Measurements from ENCODE around the gene TP53AIP1. TPM values are rescaled to one million over a fixed set of nuclear protein-coding genes. Genes with fewer than 3 reads are reported as not detected.
"Not testable (repeated sequence)": the region's sequence is repeated elsewhere in the genome, so short reads cannot be mapped to it uniquely, and the experiment has no call there.

TP53AIP1 gene
- polyA plus RNA-seq, 4 donors, result 0.07 to 0.18 TPM; not detected in 2

GRCh38 chr11:128926437-128927107, 16.1 kb downstream of the TP53AIP1 start:
- WGBS, 3 donors, result 86 to 88% (median 87%) methylated on average over 17 of the region's 17 CpGs
- FAIRE-seq, result no peak
- Histone ChIP-seq H3K36me3 (ENCODE audit: control insufficient read depth in 3 of 3, insufficient read depth in 2 of 3, low read depth in 1 of 3, low read length in 3 of 3) (no peaks in the 10 kb centered on the region), H3K27ac (ENCODE audit: low read depth in 1 of 3, low read length in 2 of 3) (no peak overlapping the region), H3K27me3 (ENCODE audit: control insufficient read depth in 3 of 3, insufficient read depth in 3 of 3, low read length in 3 of 3) (peaks cover 0 to 8% (median 0%) of the 10 kb centered on the region in 3 donors), H3K9me3 (ENCODE audit: control insufficient read depth in 2 of 2, insufficient read depth in 1 of 2, low read depth in 1 of 2, low read length in 1 of 2) (no peaks in the 10 kb centered on the region), H3K4me1 (ENCODE audit: control insufficient read depth in 3 of 3, insufficient read depth in 2 of 3, low read depth in 1 of 3, low read length in 2 of 3) (no peaks in the 10 kb centered on the region), H3K4me3 (ENCODE audit: low read depth in 1 of 3, low read length in 3 of 3) (no peak overlapping the region)
- DNase-seq, result no peak

- H3K9me3 ChIP-seq (ENCODE audit: control insufficient read depth in 2 of 2, insufficient read depth in 1 of 2, low read depth in 1 of 2, low read length in 1 of 2), result no peaks in the 10 kb centered on the region
- H3K27ac ChIP-seq (ENCODE audit: low read depth in 1 of 3, low read length in 2 of 3), result no peak overlapping the region
- FAIRE-seq, result no peak
- WGBS, 3 donors, result 65 to 78% (median 72%) methylated on average over 3 of the region's 3 CpGs
- no peak for DNase-seq
- no peak overlapping the region for H3K4me3 ChIP-seq (ENCODE audit: low read depth in 1 of 3, low read length in 3 of 3)
- no peaks in the 10 kb centered on the region for H3K36me3 ChIP-seq (ENCODE audit: control insufficient read depth in 3 of 3, insufficient read depth in 2 of 3, low read depth in 1 of 3, low read length in 3 of 3)
- H3K4me1 ChIP-seq (ENCODE audit: control insufficient read depth in 3 of 3, insufficient read depth in 2 of 3, low read depth in 1 of 3, low read length in 2 of 3), result no peaks in the 10 kb centered on the region
- H3K27me3 ChIP-seq (ENCODE audit: control insufficient read depth in 3 of 3, insufficient read depth in 3 of 3, low read length in 3 of 3), result peaks cover 0 to 8% (median 0%) of the 10 kb centered on the region in 3 donors
Measured at GRCh38 chr11:128926000-128926399, 16.7 kb downstream of the TP53AIP1 start.

- H3K27me3 ChIP-seq (ENCODE audit: control insufficient read depth in 3 of 3, insufficient read depth in 3 of 3, low read length in 3 of 3), result peaks cover 0 to 8% (median 0%) of the 10 kb centered on the region in 3 donors
- H3K36me3 ChIP-seq (ENCODE audit: control insufficient read depth in 3 of 3, insufficient read depth in 2 of 3, low read depth in 1 of 3, low read length in 3 of 3), result no peaks in the 10 kb centered on the region
- FAIRE-seq (no peak), DNase-seq (no peak)
- H3K4me3 ChIP-seq (ENCODE audit: low read depth in 1 of 3, low read length in 3 of 3), result no peak overlapping the region
- WGBS, 3 donors, result 56 to 63% (median 56%) methylated on average over 2 of the region's 2 CpGs
- H3K9me3 ChIP-seq (ENCODE audit: control insufficient read depth in 2 of 2, insufficient read depth in 1 of 2, low read depth in 1 of 2, low read length in 1 of 2), result no peaks in the 10 kb centered on the region
- H3K27ac ChIP-seq (ENCODE audit: low read depth in 1 of 3, low read length in 2 of 3), result no peak overlapping the region
- no peaks in the 10 kb centered on the region for H3K4me1 ChIP-seq (ENCODE audit: control insufficient read depth in 3 of 3, insufficient read depth in 2 of 3, low read depth in 1 of 3, low read length in 2 of 3)
Measured at GRCh38 chr11:128925250-128925600, 17.4 kb downstream of the TP53AIP1 start.

- Histone ChIP-seq H3K36me3 (ENCODE audit: control insufficient read depth in 3 of 3, insufficient read depth in 2 of 3, low read depth in 1 of 3, low read length in 3 of 3) (no peaks in the 10 kb centered on the region), H3K27ac (ENCODE audit: low read depth in 1 of 3, low read length in 2 of 3) (no peak overlapping the region), H3K4me1 (ENCODE audit: control insufficient read depth in 3 of 3, insufficient read depth in 2 of 3, low read depth in 1 of 3, low read length in 2 of 3) (no peaks in the 10 kb centered on the region), H3K9me3 (ENCODE audit: control insufficient read depth in 2 of 2, insufficient read depth in 1 of 2, low read depth in 1 of 2, low read length in 1 of 2) (no peaks in the 10 kb centered on the region), H3K4me3 (ENCODE audit: low read depth in 1 of 3, low read length in 3 of 3) (no peak overlapping the region), H3K27me3 (ENCODE audit: control insufficient read depth in 3 of 3, insufficient read depth in 3 of 3, low read length in 3 of 3) (peaks cover 0 to 8% (median 0%) of the 10 kb centered on the region in 3 donors)
- no peak for FAIRE-seq
- no peak for DNase-seq
- 69 to 74% (median 70%) methylated on average over 16 of the region's 16 CpGs for WGBS, 3 donors
Measured at GRCh38 chr11:128924510-128925249, 18.0 kb downstream of the TP53AIP1 start.

GRCh38 chr11:128924104-128924503, 18.6 kb downstream of the TP53AIP1 start:
- DNase-seq (no peak), FAIRE-seq (no peak)
- H3K27ac ChIP-seq (ENCODE audit: low read depth in 1 of 3, low read length in 2 of 3), result no peak overlapping the region
- WGBS, 3 donors, result 77 to 88% (median 80%) methylated on average over 7 of the region's 7 CpGs
- H3K9me3 ChIP-seq (ENCODE audit: control insufficient read depth in 2 of 2, insufficient read depth in 1 of 2, low read depth in 1 of 2, low read length in 1 of 2), result no peaks in the 10 kb centered on the region
- no peaks in the 10 kb centered on the region for H3K4me1 ChIP-seq (ENCODE audit: control insufficient read depth in 3 of 3, insufficient read depth in 2 of 3, low read depth in 1 of 3, low read length in 2 of 3)
- H3K27me3 ChIP-seq (ENCODE audit: control insufficient read depth in 3 of 3, insufficient read depth in 3 of 3, low read length in 3 of 3), result peaks cover 0 to 8% (median 0%) of the 10 kb centered on the region in 3 donors
- no peaks in the 10 kb centered on the region for H3K36me3 ChIP-seq (ENCODE audit: control insufficient read depth in 3 of 3, insufficient read depth in 2 of 3, low read depth in 1 of 3, low read length in 3 of 3)
- no peak overlapping the region for H3K4me3 ChIP-seq (ENCODE audit: low read depth in 1 of 3, low read length in 3 of 3)

- no peak for FAIRE-seq
- no peaks in the 10 kb centered on the region for H3K27me3 ChIP-seq (ENCODE audit: control insufficient read depth in 3 of 3, insufficient read depth in 3 of 3, low read length in 3 of 3)
Measured at GRCh38 chr11:128921793-128922192, 20.9 kb downstream of the TP53AIP1 start.

GRCh38 chr11:128920666-128921065, 22.0 kb downstream of the TP53AIP1 start:
- H3K36me3 ChIP-seq (ENCODE audit: control insufficient read depth in 3 of 3, insufficient read depth in 2 of 3, low read depth in 1 of 3, low read length in 3 of 3), result no peaks in the 10 kb centered on the region
- DNase-seq (no peak), FAIRE-seq (no peak)
- no peaks in the 10 kb centered on the region for H3K9me3 ChIP-seq (ENCODE audit: control insufficient read depth in 2 of 2, insufficient read depth in 1 of 2, low read depth in 1 of 2, low read length in 1 of 2)
- 88 to 91% (median 91%) methylated on average over 15 of the region's 15 CpGs for WGBS, 3 donors
- H3K27me3 ChIP-seq (ENCODE audit: control insufficient read depth in 3 of 3, insufficient read depth in 3 of 3, low read length in 3 of 3), result no peaks in the 10 kb centered on the region
- H3K4me1 ChIP-seq (ENCODE audit: control insufficient read depth in 3 of 3, insufficient read depth in 2 of 3, low read depth in 1 of 3, low read length in 2 of 3), result no peaks in the 10 kb centered on the region
- no peak overlapping the region for H3K4me3 ChIP-seq (ENCODE audit: low read depth in 1 of 3, low read length in 3 of 3)
- H3K27ac ChIP-seq (ENCODE audit: low read depth in 1 of 3, low read length in 2 of 3), result no peak overlapping the region

More at GRCh38 chr11:128921793-128922192, 20.9 kb downstream of the TP53AIP1 start:
- DNase-seq, result no peak
- no peak overlapping the region for H3K4me3 ChIP-seq (ENCODE audit: low read depth in 1 of 3, low read length in 3 of 3)
- H3K9me3 ChIP-seq (ENCODE audit: control insufficient read depth in 2 of 2, insufficient read depth in 1 of 2, low read depth in 1 of 2, low read length in 1 of 2), result no peaks in the 10 kb centered on the region
- no peak overlapping the region for H3K27ac ChIP-seq (ENCODE audit: low read depth in 1 of 3, low read length in 2 of 3)
- WGBS, 3 donors, result 82% methylated on average over 4 of the region's 4 CpGs
- H3K36me3 ChIP-seq (ENCODE audit: control insufficient read depth in 3 of 3, insufficient read depth in 2 of 3, low read depth in 1 of 3, low read length in 3 of 3), result no peaks in the 10 kb centered on the region
- H3K4me1 ChIP-seq (ENCODE audit: control insufficient read depth in 3 of 3, insufficient read depth in 2 of 3, low read depth in 1 of 3, low read length in 2 of 3), result no peaks in the 10 kb centered on the region

GRCh38 chr11:128919635-128920034, 23.0 kb downstream of the TP53AIP1 start:
- not testable (repeated sequence) for H3K4me3 ChIP-seq (ENCODE audit: low read depth in 1 of 3, low read length in 3 of 3); H3K27ac ChIP-seq (ENCODE audit: low read depth in 1 of 3, low read length in 2 of 3); H3K36me3 ChIP-seq (ENCODE audit: control insufficient read depth in 3 of 3, insufficient read depth in 2 of 3, low read depth in 1 of 3, low read length in 3 of 3); H3K27me3 ChIP-seq (ENCODE audit: control insufficient read depth in 3 of 3, insufficient read depth in 3 of 3, low read length in 3 of 3); FAIRE-seq; H3K4me1 ChIP-seq (ENCODE audit: control insufficient read depth in 3 of 3, insufficient read depth in 2 of 3, low read depth in 1 of 3, low read length in 2 of 3); DNase-seq; H3K9me3 ChIP-seq (ENCODE audit: control insufficient read depth in 2 of 2, insufficient read depth in 1 of 2, low read depth in 1 of 2, low read length in 1 of 2)
- WGBS, 3 donors, result 75 to 84% (median 80%) methylated on average over 7 of the region's 7 CpGs

Data from small intestine (tissue), 7 donors.